Pancreas (tissue), 10 donors: ENCODE measurements around the gene MSI2. TPM values are rescaled to one million over a fixed set of nuclear protein-coding genes. Genes with fewer than 3 reads are reported as not detected.

Experiments
- ATAC-seq, 4 donors: fragments of 200-7000 bp; cut with Tn5 transposase; one replicate each; pipeline versions ENCODE4 v1.8.0 to v1.9.1; 2020; ENCODE audit warnings: mild to moderate bottlenecking in 4 of 4, moderate library complexity in 4 of 4
- DNase-seq, 6 donors: peaks; one replicate each; pipeline ENCODE4 v3.0.0-alpha.2; 2020
- FAIRE-seq: peaks from 2 replicates; lab custom pipeline; 2012; peaks lifted over from hg19 to GRCh38; lab: Jason Lieb, UNC
- H3K27ac ChIP-seq, 4 donors: fragments of 200-600 bp; sonication (generic); 1 replicate in 3 of 4; 2 replicates in 1 of 4; pipeline versions ENCODE4 v1.5.0 to v1.8.0; 2020
- H3K27me3 ChIP-seq, 4 donors: fragments of 200-600 bp; one replicate each; pipeline ENCODE4 v1.8.0; 2021
- H3K36me3 ChIP-seq, 3 donors: fragments of 200-600 bp; sonication (generic) in 1 of 3; one replicate each; pipeline versions ENCODE4 v1.5.0 to v1.8.0; 2020 to 2021
- H3K4me1 ChIP-seq, 3 donors: fragments of 200-600 bp; one replicate each; pipeline ENCODE4 v1.8.0; 2021
- H3K4me3 ChIP-seq, 4 donors: fragments of 200-600 bp; sonication (generic) in 2 of 4; one replicate each; pipeline versions ENCODE4 v1.5.0 to v1.8.0; 2020 to 2021
- H3K9me3 ChIP-seq, 4 donors: fragments of 200-600 bp; one replicate each; pipeline ENCODE4 v1.8.0; 2021
- CTCF ChIP-seq, 4 donors: fragments of 200-600 bp; sonication (generic) in 3 of 4; IDR thresholded peaks; one replicate each; pipeline versions ENCODE4 v1.5.0 to v1.8.0; 2021; ENCODE audit warnings: antibody characterized with exemption in 4 of 4
- WGBS, 2 donors: extraction: QIAGEN DNeasy Blood & Tissue Kit; methylation state at CpG; one replicate each; pipeline ENCODE4 v1.1.7; 2013; 5-methylcytosine and 5-hydroxymethylcytosine counted together
- intact Hi-C, 3 donors: fragments of 100-400 bp; cut with DNase I; formaldehyde crosslinking; loops; one replicate each; pipeline versions ENCODE4 v1.11.1 to v1.14.2; 2022
- polyA plus RNA-seq, 2 donors: library from polyadenylated mRNA; stranded (reverse); fragments of 200-250 nt; gene quantifications; one replicate each; pipeline ENCODE4 v1.2.3, GENCODE V29; 2013
- total RNA-seq, 6 donors: library from RNA; stranded (reverse); fragmentation: NEBNext Ultra II Directional in 4 of 6; extraction: Animal tissue kit (Norgen Biotek cat#: 25700) in 4 of 6; gene quantifications; one replicate each; pipeline versions ENCODE4 v1.2.1 to v1.2.4, GENCODE V29; 2021 to 2023
- donor health status: healthy with polysubstance abuse.
- donor health status: DM: no; HTN: no; CAD: no; lungs with moderate emphysema.
- donor health status: DM: no; HTN: no; CAD: no.
- donor health status: control.
- donor health status: control.
- donor health status: Bipolar disorder and iron deficiency.
- donor health status: DM: yes; HTN: yes; CAD: no.
- donor health status: DM: no; HTN: no; CAD: no.
- donor health status: DM: no; HTN: no; CAD: no.
- donor health status: DM: yes; HTN: yes; CAD: no.

Gene MSI2
- total and polyA plus RNA-seq, 8 donors, result 10.4 to 48.9 (median 30.1) TPM

GRCh38 chr17:57597101-57597500 is 340.8 kb downstream of the MSI2 start:
- Histone ChIP-seq H3K27me3 (no peaks in the 10 kb centered on the region), H3K36me3 (no peaks in the 10 kb centered on the region), H3K27ac (no peak overlapping the region), H3K9me3 (no peaks in the 10 kb centered on the region), H3K4me3 (no peak overlapping the region), H3K4me1 (peaks cover 4 to 12% (median 10%) of the 10 kb centered on the region in 3 donors)
- 72 to 88% methylated on average over 5 of the region's 5 CpGs for WGBS, 2 donors
- TF ChIP-seq CTCF (IDR thresholded peaks at IDR 0.05), result no peak
- FAIRE-seq (no peak), ATAC-seq (no peak), DNase-seq (peak in 1 of 6 donors; percentile 2)
- intact Hi-C loops, result no loop called here

- Histone ChIP-seq H3K27me3 (no peaks in the 10 kb centered on the region), H3K4me3 (no peak overlapping the region), H3K4me1 (peaks cover 4 to 12% (median 10%) of the 10 kb centered on the region in 3 donors), H3K27ac (peak overlapping the region in 1 of 4 donors; percentile 18), H3K9me3 (no peaks in the 10 kb centered on the region), H3K36me3 (no peaks in the 10 kb centered on the region)
- WGBS, 2 donors, result 38 to 40% methylated on average over 8 of the region's 8 CpGs
- intact Hi-C loops, result no loop called here
- no peak for FAIRE-seq
- peak; percentile 85 to 94 (median 90) for ATAC-seq
- peak in 5 of 6 donors; percentile 54 to 72 (median 62) for DNase-seq
- TF ChIP-seq CTCF (IDR thresholded peaks at IDR 0.05), result peak; percentile 49 to 71 (median 68)
These were observed 341.5 kb downstream of the MSI2 start for GRCh38 chr17:57597531-57598453.

GRCh38 chr17:57599271-57600045 is 343.1 kb downstream of the MSI2 start:
- FAIRE-seq (no peak), ATAC-seq (no peak), DNase-seq (peak in 1 of 6 donors; percentile 28)
- peaks cover 4 to 15% (median 12%) of the 10 kb centered on the region in 3 donors for H3K4me1 ChIP-seq
- no peak for TF ChIP-seq CTCF (IDR thresholded peaks at IDR 0.05)
- H3K9me3 ChIP-seq, result no peaks in the 10 kb centered on the region
- no peaks in the 10 kb centered on the region for H3K36me3 ChIP-seq
- no peak overlapping the region for H3K27ac ChIP-seq
- H3K4me3 ChIP-seq, result no peak overlapping the region
- intact Hi-C loops, result no loop called here
- WGBS, 2 donors, result 93% methylated on average over 8 of the region's 8 CpGs
- H3K27me3 ChIP-seq, result no peaks in the 10 kb centered on the region

GRCh38 chr17:57600074-57600473 is 343.8 kb downstream of the MSI2 start:
- ATAC-seq (no peak), DNase-seq (no peak), FAIRE-seq (no peak)
- no peaks in the 10 kb centered on the region for H3K9me3 ChIP-seq
- no peak overlapping the region for H3K27ac ChIP-seq
- no peak overlapping the region for H3K4me3 ChIP-seq
- H3K36me3 ChIP-seq, result no peaks in the 10 kb centered on the region
- intact Hi-C loops, result no loop called here
- no peak for TF ChIP-seq CTCF (IDR thresholded peaks at IDR 0.05)
- 87 to 100% methylated on average over 1 of the region's 1 CpG for WGBS, 2 donors
- H3K27me3 ChIP-seq, result no peaks in the 10 kb centered on the region
- peaks cover 4 to 15% (median 14%) of the 10 kb centered on the region in 3 donors for H3K4me1 ChIP-seq
